ENCODE data around the gene HSF5. TPM values are rescaled to one million over a fixed set of nuclear protein-coding genes. Genes with fewer than 3 reads are reported as not detected.
A peak's percentile ranks its signal among the peaks of the same experiment; 100 is the strongest.
"Not testable (repeated sequence)": the region's sequence is repeated elsewhere in the genome, so short reads cannot be mapped to it uniquely, and the experiment has no call there.

The HSF5 gene
- total and polyA plus RNA-seq, 8 donors: 0.18 TPM; not detected in 7

GRCh38 chr17:58506354-58507080 lies 18.3 kb upstream of the HSF5 start:
- 88 to 94% (median 91%) methylated on average over 7 of the region's 7 CpGs for WGBS, 5 donors
- Histone ChIP-seq H3K27me3 (no peaks in the 10 kb centered on the region), H3K36me3 (peaks cover 91 to 100% (median 100%) of the 10 kb centered on the region in 4 donors), H3K4me1 (peaks cover 0 to 24% (median 0%) of the 10 kb centered on the region in 4 donors), H3K9me3 (no peaks in the 10 kb centered on the region), H3K27ac (peak overlapping the region in 1 of 5 donors; percentile 19), H3K4me3 (no peak overlapping the region)
- DNase-seq: no peak
- intact Hi-C loops (cut with DNase I; ENCODE audit: low total_unique reads): no loop called here
- TF ChIP-seq POLR2A (IDR thresholded peaks at IDR 0.05) (no peak), POLR2AphosphoS5 (IDR thresholded peaks at IDR 0.05) (no peak), EP300 (IDR thresholded peaks at IDR 0.05) (no peak)
- TF ChIP-seq, protein P1, sequence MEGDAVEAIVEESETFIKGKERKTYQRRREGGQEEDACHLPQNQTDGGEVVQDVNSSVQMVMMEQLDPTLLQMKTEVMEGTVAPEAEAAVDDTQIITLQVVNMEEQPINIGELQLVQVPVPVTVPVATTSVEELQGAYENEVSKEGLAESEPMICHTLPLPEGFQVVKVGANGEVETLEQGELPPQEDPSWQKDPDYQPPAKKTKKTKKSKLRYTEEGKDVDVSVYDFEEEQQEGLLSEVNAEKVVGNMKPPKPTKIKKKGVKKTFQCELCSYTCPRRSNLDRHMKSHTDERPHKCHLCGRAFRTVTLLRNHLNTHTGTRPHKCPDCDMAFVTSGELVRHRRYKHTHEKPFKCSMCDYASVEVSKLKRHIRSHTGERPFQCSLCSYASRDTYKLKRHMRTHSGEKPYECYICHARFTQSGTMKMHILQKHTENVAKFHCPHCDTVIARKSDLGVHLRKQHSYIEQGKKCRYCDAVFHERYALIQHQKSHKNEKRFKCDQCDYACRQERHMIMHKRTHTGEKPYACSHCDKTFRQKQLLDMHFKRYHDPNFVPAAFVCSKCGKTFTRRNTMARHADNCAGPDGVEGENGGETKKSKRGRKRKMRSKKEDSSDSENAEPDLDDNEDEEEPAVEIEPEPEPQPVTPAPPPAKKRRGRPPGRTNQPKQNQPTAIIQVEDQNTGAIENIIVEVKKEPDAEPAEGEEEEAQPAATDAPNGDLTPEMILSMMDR (IDR thresholded peaks at IDR 0.05): no peak

GRCh38 chr17:58504826-58505351 lies 16.7 kb upstream of the HSF5 start:
- peak overlapping the region in 2 of 5 donors; percentile 23 to 59 for H3K27ac ChIP-seq

GRCh38 chr17:58503866-58504265 lies 15.7 kb upstream of the HSF5 start:
- DNase-seq: no peak
- no peak overlapping the region for H3K4me3 ChIP-seq
- H3K4me1 ChIP-seq: peaks cover 0 to 24% (median 0%) of the 10 kb centered on the region in 4 donors
- H3K27ac ChIP-seq: peak overlapping the region in 1 of 5 donors; percentile 4
- H3K36me3 ChIP-seq: peaks cover 74 to 100% (median 100%) of the 10 kb centered on the region in 4 donors
- H3K27me3 ChIP-seq: no peaks in the 10 kb centered on the region
- TF ChIP-seq POLR2AphosphoS5 (IDR thresholded peaks at IDR 0.05) (no peak), EP300 (IDR thresholded peaks at IDR 0.05) (no peak), POLR2A (IDR thresholded peaks at IDR 0.05) (no peak)
- TF ChIP-seq, protein P1 (IDR thresholded peaks at IDR 0.05): no peak
- 88 to 95% (median 93%) methylated on average over 8 of the region's 8 CpGs for WGBS, 5 donors
- H3K9me3 ChIP-seq: no peaks in the 10 kb centered on the region
- intact Hi-C loops (cut with DNase I; ENCODE audit: low total_unique reads): no loop called here

More at GRCh38 chr17:58504826-58505351, 16.7 kb upstream of the HSF5 start:
- Histone ChIP-seq H3K36me3 (peaks cover 82 to 100% (median 100%) of the 10 kb centered on the region in 4 donors), H3K27me3 (no peaks in the 10 kb centered on the region), H3K9me3 (no peaks in the 10 kb centered on the region), H3K4me1 (peaks cover 0 to 24% (median 0%) of the 10 kb centered on the region in 4 donors), H3K4me3 (no peak overlapping the region)
- intact Hi-C loops (cut with DNase I; ENCODE audit: low total_unique reads): no loop called here
- TF ChIP-seq EP300 (IDR thresholded peaks at IDR 0.05) (no peak), POLR2AphosphoS5 (IDR thresholded peaks at IDR 0.05) (no peak), POLR2A (IDR thresholded peaks at IDR 0.05) (no peak)
- TF ChIP-seq, protein P1 (IDR thresholded peaks at IDR 0.05): no peak
- no peak for DNase-seq
- 82 to 87% (median 87%) methylated on average over 11 of the region's 11 CpGs for WGBS, 5 donors

DNA sequence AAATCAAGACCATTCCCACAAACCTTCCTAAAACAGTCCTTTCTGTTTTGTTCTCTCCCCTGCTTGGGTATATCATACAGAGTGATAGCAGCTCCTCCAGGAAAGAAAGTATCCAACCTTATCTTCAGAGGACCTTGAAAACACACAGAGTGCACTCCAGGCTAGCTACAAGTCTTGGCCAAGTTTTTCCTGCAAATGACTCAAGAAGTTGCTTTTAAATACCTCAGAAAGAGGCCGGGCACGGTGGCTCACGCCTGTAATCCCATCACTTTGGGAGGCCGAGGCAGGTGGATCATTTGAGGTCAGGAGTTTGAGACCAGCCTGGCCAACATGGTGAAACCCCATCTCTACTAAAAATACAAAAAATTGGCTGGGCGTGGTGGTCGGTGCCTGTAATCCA lies 14.9 kb upstream of the HSF5 start:
- WGBS, 5 donors: 87 to 97% (median 91%) methylated on average over 6 of the region's 6 CpGs
- intact Hi-C loops (cut with DNase I; ENCODE audit: low total_unique reads); DNase-seq; H3K27me3 ChIP-seq; H3K4me3 ChIP-seq; H3K27ac ChIP-seq; H3K9me3 ChIP-seq: not testable (repeated sequence)
- H3K4me1 ChIP-seq: peaks cover 0 to 24% (median 0%) of the 10 kb centered on the region in 4 donors
- H3K36me3 ChIP-seq: peaks cover 67 to 98% (median 97%) of the 10 kb centered on the region in 4 donors

All from stomach (tissue), 9 donors.